Stimulated activated naive CD4-positive, alpha-beta T cell treated with Interleukin-2 at 50 U/mL for 16 hours (primary cell): Measurements from ENCODE around the gene LCE2C.

Experiments used
- DNase-seq: peaks from one replicate; lab custom pipeline; 2025; lab: John Stamatoyannopoulos, UW

The LCE2C gene

GRCh38 chr1:152725261-152725660, 50.2 kb downstream of the LCE2C start:
- no peak for DNase-seq
